ENCODE results near the gene NDFIP2. TPM values are rescaled to one million over a fixed set of nuclear protein-coding genes. Genes with fewer than 3 reads are reported as not detected.
A peak's percentile ranks its signal among the peaks of the same experiment; 100 is the strongest.

The NDFIP2 gene, protein sequence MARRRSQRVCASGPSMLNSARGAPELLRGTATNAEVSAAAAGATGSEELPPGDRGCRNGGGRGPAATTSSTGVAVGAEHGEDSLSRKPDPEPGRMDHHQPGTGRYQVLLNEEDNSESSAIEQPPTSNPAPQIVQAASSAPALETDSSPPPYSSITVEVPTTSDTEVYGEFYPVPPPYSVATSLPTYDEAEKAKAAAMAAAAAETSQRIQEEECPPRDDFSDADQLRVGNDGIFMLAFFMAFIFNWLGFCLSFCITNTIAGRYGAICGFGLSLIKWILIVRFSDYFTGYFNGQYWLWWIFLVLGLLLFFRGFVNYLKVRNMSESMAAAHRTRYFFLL
- polyA plus RNA-seq, result not detected

DNA sequence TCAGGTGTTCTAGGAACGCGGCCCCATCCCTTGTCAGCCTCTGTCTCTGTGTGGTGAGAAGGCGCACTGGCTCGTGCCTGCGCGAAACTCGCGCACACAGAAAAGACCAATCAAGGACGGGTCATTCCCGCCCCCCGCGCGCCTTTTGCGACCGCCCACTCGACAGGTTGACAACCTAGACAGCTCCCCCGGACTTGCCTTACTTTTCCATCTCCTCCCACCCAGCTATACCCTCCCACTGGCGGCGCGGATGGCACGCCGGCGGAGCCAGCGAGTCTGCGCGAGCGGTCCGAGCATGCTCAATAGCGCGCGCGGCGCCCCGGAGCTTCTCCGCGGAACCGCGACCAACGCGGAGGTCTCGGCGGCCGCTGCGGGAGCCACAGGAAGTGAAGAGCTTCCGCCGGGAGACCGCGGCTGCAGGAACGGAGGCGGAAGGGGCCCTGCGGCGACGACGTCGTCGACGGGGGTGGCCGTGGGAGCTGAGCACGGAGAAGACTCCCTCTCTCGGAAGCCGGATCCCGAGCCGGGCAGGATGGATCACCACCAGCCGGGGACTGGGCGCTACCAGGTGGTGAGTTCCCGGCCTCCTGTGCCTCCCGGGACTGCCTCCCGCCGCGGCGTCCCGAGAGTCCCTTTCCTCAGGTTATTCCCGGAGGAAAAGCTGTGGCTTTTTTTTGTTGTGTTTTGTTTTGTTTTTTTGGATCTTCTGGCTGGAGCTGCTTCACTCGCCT lies at the start of gene NDFIP2:
Gene NDFIP2 (plus strand): TSS at position 202 of the 731 bp plus-strand sequence. CDS start 49 bp downstream, at position 251.
- H3K9me3 Mint-ChIP-seq, result peaks cover 0 to 2% (median 0%) of the 10 kb centered on the region in 3 donors
- peaks cover 5 to 16% (median 16%) of the 10 kb centered on the region in 3 donors for H3K4me1 Mint-ChIP-seq
- H3K27ac Mint-ChIP-seq, result peak within 1 kb of the TSS in 2 of 3 donors; percentile 20 to 94
- H3K4me3 Mint-ChIP-seq, result peak within 1 kb of the TSS; percentile 73 to 94 (median 85)
- no peaks in the 10 kb centered on the region for H3K36me3 Mint-ChIP-seq
- peaks cover 17% of the 10 kb centered on the region for H3K27me3 Mint-ChIP-seq

DNA sequence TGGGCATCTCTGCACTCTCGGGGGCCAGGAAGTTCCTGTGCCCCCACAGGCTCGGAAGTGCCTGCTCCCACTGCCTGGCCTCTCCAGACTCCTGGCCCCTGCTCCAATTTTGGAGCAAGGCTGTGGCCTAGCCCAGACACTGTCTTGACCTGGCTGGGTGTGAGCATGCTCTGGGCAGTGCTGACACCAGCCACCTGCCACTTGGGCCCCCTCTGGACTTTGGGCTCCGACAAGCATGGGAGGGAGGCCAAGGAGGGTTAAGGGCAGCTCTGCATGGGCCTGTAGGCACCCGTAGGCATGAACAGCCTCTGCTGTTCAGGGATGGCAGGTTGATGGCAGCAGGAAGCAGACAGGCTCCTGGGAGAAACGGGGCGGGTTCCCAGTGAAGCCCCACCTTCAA lies 48.9 kb upstream of the NDFIP2 start:
- Mint-ChIP-seq H3K4me3 (no peak overlapping the region), H3K27ac (no peak overlapping the region), H3K9me3 (no peaks in the 10 kb centered on the region), H3K4me1 (peaks cover 0 to 3% (median 0%) of the 10 kb centered on the region in 3 donors), H3K27me3 (no peaks in the 10 kb centered on the region), H3K36me3 (peaks cover 3% of the 10 kb centered on the region)

DNA sequence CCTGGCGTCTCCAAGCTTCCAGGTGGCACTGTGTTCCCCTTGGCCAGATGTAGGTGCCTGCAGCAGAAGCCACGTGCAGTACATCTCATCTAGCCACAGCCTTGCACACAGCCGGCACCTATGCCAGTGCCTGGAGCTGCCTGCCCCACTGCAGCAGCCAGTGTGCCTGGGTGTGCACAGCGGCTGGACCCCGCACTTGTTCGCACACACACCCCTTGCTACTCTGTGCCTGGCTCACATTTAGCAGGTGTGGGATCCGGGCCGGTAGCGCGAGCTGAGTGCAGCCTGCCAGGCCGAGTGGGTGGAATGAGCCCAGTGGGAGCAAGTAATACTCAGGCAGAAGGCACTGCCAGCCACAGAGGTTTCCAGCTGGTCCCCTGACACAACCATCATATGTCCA lies 48.0 kb upstream of the NDFIP2 start:
- Mint-ChIP-seq H3K27ac (no peak overlapping the region), H3K4me1 (peaks cover 0 to 3% (median 0%) of the 10 kb centered on the region in 3 donors), H3K4me3 (no peak overlapping the region), H3K9me3 (no peaks in the 10 kb centered on the region), H3K36me3 (peaks cover 3% of the 10 kb centered on the region), H3K27me3 (no peaks in the 10 kb centered on the region)

DNA sequence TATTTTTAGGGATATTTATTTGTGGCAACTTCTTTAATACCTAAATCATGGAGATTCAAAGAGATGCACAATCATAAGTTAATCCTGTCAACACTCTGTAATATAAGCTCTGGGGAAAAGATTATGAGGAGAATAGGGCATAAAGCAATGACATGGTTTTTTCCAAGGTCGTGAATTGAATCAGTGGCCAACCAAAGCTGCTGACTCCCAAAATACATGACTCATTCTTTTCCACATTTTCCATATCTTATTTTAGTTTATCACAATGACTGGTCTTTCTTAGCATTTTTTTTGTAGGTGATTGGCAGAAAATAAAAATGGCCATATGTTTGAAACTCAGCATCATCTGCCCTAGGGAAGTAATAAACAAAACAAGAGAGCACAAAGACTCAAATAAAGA lies 46.4 kb upstream of the NDFIP2 start:
- peaks cover 3% of the 10 kb centered on the region for H3K36me3 Mint-ChIP-seq
- no peaks in the 10 kb centered on the region for H3K4me1 Mint-ChIP-seq
- no peak overlapping the region for H3K27ac Mint-ChIP-seq
- H3K9me3 Mint-ChIP-seq, result no peaks in the 10 kb centered on the region
- H3K4me3 Mint-ChIP-seq, result no peak overlapping the region
- H3K27me3 Mint-ChIP-seq, result no peaks in the 10 kb centered on the region

DNA sequence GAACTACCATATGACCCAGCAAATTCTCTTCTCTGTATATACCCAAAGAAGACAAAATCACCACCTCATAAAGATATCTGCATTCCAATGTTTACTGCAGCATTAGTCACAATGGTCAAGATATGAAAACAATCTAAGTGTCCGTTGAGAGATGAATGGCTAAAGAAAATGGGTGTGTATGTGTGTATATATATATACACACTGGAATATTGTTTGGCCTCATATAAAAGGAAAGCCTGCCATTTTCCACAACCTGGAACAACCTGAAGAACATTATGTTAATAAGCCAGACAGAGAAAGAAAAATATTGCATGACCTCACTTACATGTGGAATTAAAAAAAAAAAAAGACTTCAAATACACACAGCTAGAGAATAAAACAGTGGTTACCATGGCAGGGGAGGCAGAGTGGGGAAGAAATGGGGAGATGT lies 45.4 kb upstream of the NDFIP2 start:
- peaks cover 2% of the 10 kb centered on the region for H3K36me3 Mint-ChIP-seq
- no peak overlapping the region for H3K27ac Mint-ChIP-seq
- no peak overlapping the region for H3K4me3 Mint-ChIP-seq

DNA sequence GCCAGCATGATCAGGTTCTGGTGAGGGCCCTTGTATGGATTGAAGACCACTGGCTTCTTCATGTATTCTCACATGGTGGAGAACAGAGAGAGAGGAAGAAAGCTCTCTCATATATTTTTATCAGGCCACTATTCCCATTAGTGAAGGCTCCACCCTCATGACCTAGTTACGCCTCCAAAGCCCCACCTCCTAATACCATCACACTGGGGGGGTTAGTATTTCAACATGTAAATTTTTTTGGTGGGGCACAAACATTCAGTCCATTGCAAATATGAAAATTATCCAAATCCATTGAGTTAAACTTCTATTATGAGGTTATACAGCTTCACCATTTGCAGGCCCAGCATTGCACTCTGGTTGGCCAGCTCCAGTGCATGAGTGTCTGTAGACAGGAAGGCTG lies 41.7 kb upstream of the NDFIP2 start:
- H3K36me3 Mint-ChIP-seq, result no peaks in the 10 kb centered on the region
- peaks cover 6% of the 10 kb centered on the region for H3K27me3 Mint-ChIP-seq
- no peaks in the 10 kb centered on the region for H3K4me1 Mint-ChIP-seq
- H3K27ac Mint-ChIP-seq, result no peak overlapping the region
- no peaks in the 10 kb centered on the region for H3K9me3 Mint-ChIP-seq
- H3K4me3 Mint-ChIP-seq, result no peak overlapping the region

More for the DNA sequence above, 45.4 kb upstream of the NDFIP2 start:
- Mint-ChIP-seq H3K4me1 (no peaks in the 10 kb centered on the region), H3K9me3 (no peaks in the 10 kb centered on the region), H3K27me3 (no peaks in the 10 kb centered on the region)

DNA sequence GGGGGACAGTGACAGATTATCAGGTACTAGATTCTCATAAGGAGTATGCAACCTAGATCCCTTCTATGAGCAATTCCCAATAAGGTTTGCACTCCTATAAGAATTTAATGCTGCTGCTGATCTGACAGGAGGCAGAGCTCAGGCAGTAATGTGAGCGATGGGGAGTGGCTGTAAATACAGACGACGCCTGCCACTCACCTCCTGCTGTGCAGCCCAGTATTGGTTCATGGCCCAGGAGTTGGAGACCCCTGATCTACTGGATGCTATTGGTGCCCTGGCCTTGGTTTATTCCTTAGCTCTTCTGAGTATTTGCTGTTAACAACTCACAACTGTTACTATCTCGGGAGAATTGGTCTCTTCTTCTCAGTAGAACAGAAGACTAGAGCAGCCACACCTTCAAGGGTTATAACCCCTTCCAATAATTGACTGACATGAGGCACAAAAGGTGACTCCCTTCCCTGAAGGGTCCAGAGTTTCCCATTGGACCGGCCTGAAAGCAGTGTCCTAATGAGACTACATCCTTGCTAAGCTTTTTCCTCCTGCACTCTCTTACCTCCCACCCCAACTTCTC lies 39.9 kb upstream of the NDFIP2 start:
- no peak overlapping the region for H3K27ac Mint-ChIP-seq
- H3K4me3 Mint-ChIP-seq, result no peak overlapping the region
- H3K4me1 Mint-ChIP-seq, result no peaks in the 10 kb centered on the region
- no peaks in the 10 kb centered on the region for H3K36me3 Mint-ChIP-seq
- peaks cover 6% of the 10 kb centered on the region for H3K27me3 Mint-ChIP-seq
- no peaks in the 10 kb centered on the region for H3K9me3 Mint-ChIP-seq

DNA sequence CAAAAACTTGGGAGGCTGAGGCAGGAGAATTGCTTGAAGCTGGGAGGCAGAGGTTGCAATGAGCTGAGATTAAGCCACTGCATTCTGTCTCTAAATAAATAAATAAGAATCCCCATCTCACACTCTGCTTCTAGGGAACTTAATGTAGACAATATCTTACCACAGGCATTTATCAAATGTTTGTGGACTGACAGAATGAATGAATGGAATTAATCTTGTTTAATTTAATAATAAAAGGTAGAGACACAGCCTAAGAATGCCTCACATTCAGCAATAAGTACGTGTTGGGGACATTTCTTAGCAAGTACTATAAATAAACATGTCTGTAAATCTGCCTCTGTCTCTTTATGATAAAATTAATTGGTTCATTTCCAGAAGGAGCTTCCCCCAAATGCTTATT lies 38.7 kb upstream of the NDFIP2 start:
- no peaks in the 10 kb centered on the region for H3K9me3 Mint-ChIP-seq
- no peaks in the 10 kb centered on the region for H3K4me1 Mint-ChIP-seq
- no peak overlapping the region for H3K27ac Mint-ChIP-seq
- H3K4me3 Mint-ChIP-seq, result no peak overlapping the region
- peaks cover 6% of the 10 kb centered on the region for H3K27me3 Mint-ChIP-seq
- no peaks in the 10 kb centered on the region for H3K36me3 Mint-ChIP-seq

DNA sequence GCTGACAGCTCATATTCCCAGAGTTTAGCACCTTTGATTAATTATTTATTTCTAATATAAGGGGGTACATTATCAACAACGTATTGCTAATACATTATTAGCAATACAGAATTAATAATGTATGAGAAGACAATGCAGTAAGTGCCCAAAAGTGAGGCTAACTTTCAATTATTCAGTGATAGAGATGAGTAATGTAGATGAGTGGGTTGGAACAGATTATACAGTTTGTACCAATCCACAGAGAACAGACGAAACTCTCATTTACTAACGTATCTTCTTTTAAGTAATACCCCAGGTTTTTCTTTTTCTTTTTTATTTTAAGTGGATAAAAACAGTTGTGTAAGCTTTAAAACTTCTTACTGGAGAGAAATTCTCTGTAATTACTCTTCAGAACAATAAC lies 38.2 kb upstream of the NDFIP2 start:
- H3K27me3 Mint-ChIP-seq, result peaks cover 6% of the 10 kb centered on the region
- H3K9me3 Mint-ChIP-seq, result no peaks in the 10 kb centered on the region
- H3K4me3 Mint-ChIP-seq, result no peak overlapping the region
- H3K36me3 Mint-ChIP-seq, result no peaks in the 10 kb centered on the region
- no peak overlapping the region for H3K27ac Mint-ChIP-seq
- no peaks in the 10 kb centered on the region for H3K4me1 Mint-ChIP-seq

DNA sequence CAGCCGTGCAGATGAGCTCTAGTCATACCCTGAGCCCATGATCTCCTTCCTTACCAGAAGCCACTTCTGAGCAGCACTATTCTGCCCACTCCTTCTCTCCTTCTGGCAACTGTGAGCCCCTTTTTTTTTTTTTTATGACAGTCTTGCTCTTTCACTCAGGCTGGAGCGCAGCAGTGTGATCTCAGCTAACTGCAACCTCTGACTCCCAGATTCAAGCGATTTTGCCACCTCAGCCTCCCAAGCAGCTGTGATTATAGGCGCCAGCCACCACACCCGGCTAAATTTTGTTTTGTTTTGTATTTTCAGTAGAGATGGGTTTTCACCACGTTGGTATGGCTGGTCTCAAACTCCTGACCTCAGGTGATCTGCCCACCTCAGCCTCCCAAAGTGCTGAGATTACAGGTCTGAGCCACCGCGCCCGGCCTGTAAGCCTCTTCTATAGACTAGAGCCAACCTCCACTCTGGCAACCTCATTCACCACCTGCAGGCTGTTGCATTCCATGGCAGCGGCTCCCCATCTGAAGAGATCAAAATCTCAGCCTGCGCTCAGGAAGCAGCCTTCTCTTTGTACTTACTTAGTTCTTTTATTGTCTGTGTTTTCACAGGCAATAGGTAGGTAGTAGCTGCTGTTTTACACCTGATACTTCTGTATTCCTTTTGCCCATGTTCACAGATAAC lies 34.8 kb upstream of the NDFIP2 start:
- no peak overlapping the region for H3K27ac Mint-ChIP-seq
- peaks cover 0 to 7% (median 6%) of the 10 kb centered on the region in 3 donors for H3K9me3 Mint-ChIP-seq

DNA sequence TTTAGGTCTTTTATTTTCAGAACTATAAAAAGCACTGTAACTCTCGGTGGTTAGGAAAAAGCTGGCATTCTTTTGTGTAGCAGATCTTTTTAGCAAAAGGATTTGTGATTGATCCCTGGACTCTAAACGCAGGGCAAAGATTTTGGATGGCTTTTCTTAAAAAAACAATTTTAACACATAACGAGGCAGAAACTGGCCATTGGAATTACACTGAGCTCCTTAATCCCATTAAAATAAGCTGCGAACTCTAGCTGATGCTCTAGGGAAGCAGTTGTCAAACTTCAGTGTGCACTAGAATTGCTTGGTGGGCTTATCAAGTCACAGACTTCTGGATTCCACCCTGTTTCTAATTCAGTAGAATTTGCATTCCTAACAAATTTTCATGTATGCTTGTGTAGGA lies 33.8 kb upstream of the NDFIP2 start:
- H3K9me3 Mint-ChIP-seq, result peaks cover 0 to 7% (median 6%) of the 10 kb centered on the region in 3 donors
- H3K27me3 Mint-ChIP-seq, result peaks cover 2% of the 10 kb centered on the region
- H3K27ac Mint-ChIP-seq, result no peak overlapping the region
- H3K4me3 Mint-ChIP-seq, result no peak overlapping the region
- H3K36me3 Mint-ChIP-seq, result peaks cover 2% of the 10 kb centered on the region
- peaks cover 0 to 14% (median 13%) of the 10 kb centered on the region in 3 donors for H3K4me1 Mint-ChIP-seq

More for the DNA sequence above, 34.8 kb upstream of the NDFIP2 start:
- Mint-ChIP-seq H3K27me3 (peaks cover 7% of the 10 kb centered on the region), H3K36me3 (peaks cover 2% of the 10 kb centered on the region), H3K4me1 (peaks cover 0 to 13% (median 9%) of the 10 kb centered on the region in 3 donors), H3K4me3 (no peak overlapping the region)

DNA sequence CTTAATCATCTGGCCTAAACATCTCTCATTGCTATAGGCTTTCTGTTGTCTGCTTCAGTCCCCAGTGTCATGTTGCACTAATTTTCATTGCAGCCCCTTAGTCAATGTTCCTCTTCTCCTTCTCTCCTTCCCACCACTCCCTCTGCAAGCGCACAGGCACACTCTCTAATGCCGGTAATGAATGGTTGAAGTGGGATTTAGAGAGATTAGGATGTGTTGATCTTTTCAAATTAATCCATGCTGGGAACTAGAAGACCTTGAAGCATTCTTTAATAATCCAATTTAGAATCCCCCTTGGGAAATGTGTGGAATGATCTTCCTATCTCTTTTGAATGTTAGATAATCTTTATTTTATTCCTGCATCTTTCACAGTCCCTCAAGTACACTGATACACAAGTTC lies 33.2 kb upstream of the NDFIP2 start:
- Mint-ChIP-seq H3K4me3 (no peak overlapping the region), H3K4me1 (peaks cover 0 to 14% (median 13%) of the 10 kb centered on the region in 3 donors), H3K9me3 (peaks cover 0 to 7% (median 6%) of the 10 kb centered on the region in 3 donors), H3K27me3 (peaks cover 2% of the 10 kb centered on the region), H3K27ac (no peak overlapping the region), H3K36me3 (peaks cover 2% of the 10 kb centered on the region)

DNA sequence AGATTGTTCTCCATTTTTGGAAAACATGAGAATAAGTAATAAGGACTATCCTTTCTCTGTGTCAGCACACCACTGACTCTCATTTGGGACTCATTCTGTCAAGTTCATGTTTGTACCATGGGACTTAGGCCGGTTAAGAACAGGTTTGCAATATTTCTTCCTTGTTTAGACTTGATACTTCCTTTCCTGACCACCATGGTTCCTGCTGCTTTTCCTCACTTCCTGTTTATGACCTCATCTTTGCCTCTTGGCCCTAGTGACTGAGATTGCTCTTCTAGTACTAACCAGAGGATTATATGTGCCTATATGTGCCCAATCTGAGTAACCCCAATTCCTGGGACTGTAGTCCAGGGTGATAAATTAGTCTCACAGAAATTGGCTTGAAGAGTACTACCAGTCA lies 32.5 kb upstream of the NDFIP2 start:
- Mint-ChIP-seq H3K27me3 (peaks cover 4% of the 10 kb centered on the region), H3K4me1 (peaks cover 0 to 14% (median 13%) of the 10 kb centered on the region in 3 donors), H3K27ac (no peak overlapping the region), H3K4me3 (peak overlapping the region in 2 of 4 donors; percentile 5 to 43), H3K9me3 (peaks cover 0 to 7% (median 6%) of the 10 kb centered on the region in 3 donors), H3K36me3 (peaks cover 2% of the 10 kb centered on the region)

DNA sequence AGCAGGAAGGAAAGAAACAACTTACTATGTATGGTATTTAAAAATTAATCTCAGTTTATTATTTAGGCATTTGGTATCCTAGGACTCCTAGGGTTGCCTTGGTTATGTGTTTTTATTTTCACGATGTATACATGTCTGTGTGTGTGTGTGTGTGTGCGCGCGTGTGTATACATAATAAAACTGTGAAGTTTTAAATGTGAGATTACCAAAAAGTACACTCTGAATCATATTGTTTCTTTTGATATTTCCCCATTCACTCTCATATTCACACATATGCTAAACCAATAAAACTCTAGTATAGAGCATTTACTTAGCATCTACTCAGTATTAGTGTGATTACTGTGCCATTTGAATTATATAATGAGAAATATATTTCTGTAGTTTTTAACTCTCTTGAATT lies 30.8 kb upstream of the NDFIP2 start:
- Mint-ChIP-seq H3K4me1 (peaks cover 0 to 14% (median 13%) of the 10 kb centered on the region in 3 donors), H3K36me3 (peaks cover 2% of the 10 kb centered on the region), H3K27me3 (peaks cover 7% of the 10 kb centered on the region), H3K9me3 (peaks cover 0 to 7% (median 6%) of the 10 kb centered on the region in 3 donors), H3K4me3 (no peak overlapping the region), H3K27ac (no peak overlapping the region)
